Suprapubic skin (tissue), 4 donors: Measurements from ENCODE around the gene PPIF.

Experiments used
- EP300 ChIP-seq: sonication (generic); formaldehyde crosslinking; IDR thresholded peaks from one replicate; pipeline ENCODE4 v1.6.1; 2017; ENCODE audit warnings: antibody characterized with exemption
- POLR2A ChIP-seq, 2 donors: fragments of 450-650 bp; IDR thresholded peaks; one replicate each; pipeline ENCODE4 v1.6.1; 2017; ENCODE audit warnings: antibody characterized with exemption in 2 of 2, mild to moderate bottlenecking in 2 of 2, moderate library complexity in 2 of 2
- POLR2AphosphoS5 ChIP-seq, 3 donors: sonication (generic); formaldehyde crosslinking; IDR thresholded peaks; one replicate each; pipeline ENCODE4 v1.6.1; 2017; ENCODE audit warnings: antibody characterized with exemption in 3 of 3
- TF ChIP-seq, protein P1 (sequence below), 2 donors: fragments of 200-600 bp in 1 of 2; fragments of 450-650 bp in 1 of 2; sonication (generic) in 1 of 2; IDR thresholded peaks; one replicate each; pipeline ENCODE4 v1.5.1; 2016 to 2019; ENCODE audit warnings: antibody characterized with exemption in 2 of 2, mild to moderate bottlenecking in 1 of 2, moderate library complexity in 1 of 2

DNA sequence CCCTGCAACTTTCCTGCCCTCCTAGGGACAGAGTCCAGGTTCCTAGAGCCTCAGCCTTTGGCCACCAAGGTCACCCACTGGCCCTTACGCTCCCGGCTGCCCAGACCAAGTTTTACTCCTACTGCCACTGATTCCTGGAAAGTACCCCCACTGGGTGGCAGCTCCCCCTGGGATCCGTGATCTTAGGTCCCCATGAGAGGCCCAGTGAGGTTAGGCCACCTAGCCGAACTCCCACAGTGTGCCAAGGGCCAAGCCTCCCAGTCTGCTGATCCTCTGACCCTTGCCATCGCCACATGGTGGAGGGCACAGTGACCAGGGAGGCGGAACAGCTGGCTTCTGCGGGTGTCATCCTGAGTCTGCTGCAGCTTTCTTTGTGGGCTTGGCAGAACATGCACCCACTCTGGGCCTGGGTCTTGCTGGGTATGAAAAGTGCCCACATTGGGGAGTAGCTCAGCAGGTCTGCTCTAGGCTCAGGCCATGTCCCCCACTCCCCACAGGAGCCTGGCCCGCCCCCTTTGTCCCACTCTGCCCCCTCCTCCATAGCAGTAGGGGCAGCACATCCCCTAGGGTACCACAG lies 40.5 kb upstream of the PPIF start:
- TF ChIP-seq POLR2A (IDR thresholded peaks at IDR 0.05), result no peak
- TF ChIP-seq POLR2AphosphoS5 (IDR thresholded peaks at IDR 0.05), result no peak
- TF ChIP-seq, protein P1, sequence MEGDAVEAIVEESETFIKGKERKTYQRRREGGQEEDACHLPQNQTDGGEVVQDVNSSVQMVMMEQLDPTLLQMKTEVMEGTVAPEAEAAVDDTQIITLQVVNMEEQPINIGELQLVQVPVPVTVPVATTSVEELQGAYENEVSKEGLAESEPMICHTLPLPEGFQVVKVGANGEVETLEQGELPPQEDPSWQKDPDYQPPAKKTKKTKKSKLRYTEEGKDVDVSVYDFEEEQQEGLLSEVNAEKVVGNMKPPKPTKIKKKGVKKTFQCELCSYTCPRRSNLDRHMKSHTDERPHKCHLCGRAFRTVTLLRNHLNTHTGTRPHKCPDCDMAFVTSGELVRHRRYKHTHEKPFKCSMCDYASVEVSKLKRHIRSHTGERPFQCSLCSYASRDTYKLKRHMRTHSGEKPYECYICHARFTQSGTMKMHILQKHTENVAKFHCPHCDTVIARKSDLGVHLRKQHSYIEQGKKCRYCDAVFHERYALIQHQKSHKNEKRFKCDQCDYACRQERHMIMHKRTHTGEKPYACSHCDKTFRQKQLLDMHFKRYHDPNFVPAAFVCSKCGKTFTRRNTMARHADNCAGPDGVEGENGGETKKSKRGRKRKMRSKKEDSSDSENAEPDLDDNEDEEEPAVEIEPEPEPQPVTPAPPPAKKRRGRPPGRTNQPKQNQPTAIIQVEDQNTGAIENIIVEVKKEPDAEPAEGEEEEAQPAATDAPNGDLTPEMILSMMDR (IDR thresholded peaks at IDR 0.05), result no peak
- no peak for TF ChIP-seq EP300
